Measurements from ENCODE around the gene SLC25A34. TPM values are rescaled to one million over a fixed set of nuclear protein-coding genes. Genes with fewer than 3 reads are reported as not detected.

Gene SLC25A34
- total and polyA plus RNA-seq, 2 of the 13 experiments (the other 11 are each of a cell fraction or from before 2014, with no cell fraction given): 0.13 to 0.18 TPM

DNA sequence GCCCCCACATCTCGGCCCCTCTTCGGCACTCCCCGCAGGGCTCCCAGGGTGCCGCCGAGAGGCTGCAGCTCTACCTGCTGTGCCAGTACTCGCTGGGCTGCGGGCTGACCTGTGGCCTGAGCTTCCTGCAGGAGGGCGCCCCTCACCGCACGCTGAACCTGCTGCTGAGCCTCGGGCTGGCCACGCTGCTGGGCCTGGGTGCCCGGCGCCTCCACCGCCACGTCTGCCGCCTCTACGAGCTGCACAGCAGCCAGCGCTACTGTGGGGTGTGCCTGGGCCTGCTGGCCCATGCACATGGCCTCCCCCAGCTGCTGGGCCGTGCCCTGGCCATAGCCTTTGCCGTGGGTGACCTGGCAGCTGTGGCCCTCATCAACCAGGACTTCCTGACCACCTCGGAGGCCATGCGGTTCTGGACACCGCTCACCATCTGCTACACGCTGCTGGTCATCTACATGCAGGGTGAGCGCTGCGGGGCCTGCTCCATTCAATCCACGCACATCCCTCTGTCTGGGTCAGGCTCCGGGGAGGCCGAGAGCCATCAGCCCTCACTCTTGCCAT, 8.1 kb downstream of the SLC25A34 start (continued):
- TF ChIP-seq ZBTB40 (IDR thresholded peaks at IDR 0.05): no peak
- TF ChIP-seq ZBTB40 (CRISPR knock-in tag; IDR thresholded peaks at IDR 0.05): 0 out of 2 replicates have a peak, but pooled peaks have one; percentile 20
- no peak for TF ChIP-seq ZSCAN30 (CRISPR knock-in tag; IDR thresholded peaks at IDR 0.05)
- peak; percentile 32; the same call in 1 of the 2 replicates for TF ChIP-seq MTA1 (CRISPR knock-in tag; IDR thresholded peaks at IDR 0.05; ENCODE audit: borderline replicate concordance)
- TF ChIP-seq SYNCRIP (IDR thresholded peaks at IDR 0.05; ENCODE audit: insufficient read depth, low read depth, low read length): no peak
- 0 out of 2 replicates have a peak, but pooled peaks have one; percentile 62 for TF ChIP-seq ZNF33B (CRISPR knock-in tag; IDR thresholded peaks at IDR 0.05)
- no peak for TF ChIP-seq ZNF235 (CRISPR knock-in tag; IDR thresholded peaks at IDR 0.05; ENCODE audit: borderline replicate concordance)
- TF ChIP-seq, protein P1, sequence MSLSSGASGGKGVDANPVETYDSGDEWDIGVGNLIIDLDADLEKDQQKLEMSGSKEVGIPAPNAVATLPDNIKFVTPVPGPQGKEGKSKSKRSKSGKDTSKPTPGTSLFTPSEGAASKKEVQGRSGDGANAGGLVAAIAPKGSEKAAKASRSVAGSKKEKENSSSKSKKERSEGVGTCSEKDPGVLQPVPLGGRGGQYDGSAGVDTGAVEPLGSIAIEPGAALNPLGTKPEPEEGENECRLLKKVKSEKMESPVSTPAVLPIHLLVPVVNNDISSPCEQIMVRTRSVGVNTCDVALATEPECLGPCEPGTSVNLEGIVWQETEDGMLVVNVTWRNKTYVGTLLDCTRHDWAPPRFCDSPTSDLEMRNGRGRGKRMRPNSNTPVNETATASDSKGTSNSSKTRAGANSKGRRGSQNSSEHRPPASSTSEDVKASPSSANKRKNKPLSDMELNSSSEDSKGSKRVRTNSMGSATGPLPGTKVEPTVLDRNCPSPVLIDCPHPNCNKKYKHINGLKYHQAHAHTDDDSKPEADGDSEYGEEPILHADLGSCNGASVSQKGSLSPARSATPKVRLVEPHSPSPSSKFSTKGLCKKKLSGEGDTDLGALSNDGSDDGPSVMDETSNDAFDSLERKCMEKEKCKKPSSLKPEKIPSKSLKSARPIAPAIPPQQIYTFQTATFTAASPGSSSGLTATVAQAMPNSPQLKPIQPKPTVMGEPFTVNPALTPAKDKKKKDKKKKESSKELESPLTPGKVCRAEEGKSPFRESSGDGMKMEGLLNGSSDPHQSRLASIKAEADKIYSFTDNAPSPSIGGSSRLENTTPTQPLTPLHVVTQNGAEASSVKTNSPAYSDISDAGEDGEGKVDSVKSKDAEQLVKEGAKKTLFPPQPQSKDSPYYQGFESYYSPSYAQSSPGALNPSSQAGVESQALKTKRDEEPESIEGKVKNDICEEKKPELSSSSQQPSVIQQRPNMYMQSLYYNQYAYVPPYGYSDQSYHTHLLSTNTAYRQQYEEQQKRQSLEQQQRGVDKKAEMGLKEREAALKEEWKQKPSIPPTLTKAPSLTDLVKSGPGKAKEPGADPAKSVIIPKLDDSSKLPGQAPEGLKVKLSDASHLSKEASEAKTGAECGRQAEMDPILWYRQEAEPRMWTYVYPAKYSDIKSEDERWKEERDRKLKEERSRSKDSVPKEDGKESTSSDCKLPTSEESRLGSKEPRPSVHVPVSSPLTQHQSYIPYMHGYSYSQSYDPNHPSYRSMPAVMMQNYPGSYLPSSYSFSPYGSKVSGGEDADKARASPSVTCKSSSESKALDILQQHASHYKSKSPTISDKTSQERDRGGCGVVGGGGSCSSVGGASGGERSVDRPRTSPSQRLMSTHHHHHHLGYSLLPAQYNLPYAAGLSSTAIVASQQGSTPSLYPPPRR (CRISPR knock-in tag; IDR thresholded peaks at IDR 0.05; ENCODE audit: borderline replicate concordance): 0 out of 2 replicates have a peak, but pooled peaks have one; percentile 22
- 0 out of 2 replicates have a peak, but pooled peaks have one; percentile 38 for TF ChIP-seq ERF (CRISPR knock-in tag; IDR thresholded peaks at IDR 0.05)
- TF ChIP-seq SAP130 (CRISPR knock-in tag; IDR thresholded peaks at IDR 0.05; ENCODE audit: low read depth): peak; percentile 16; the same call in 1 of the 2 replicates
- TF ChIP-seq ZBTB38 (CRISPR knock-in tag; IDR thresholded peaks at IDR 0.05): peak; percentile 92
- TF ChIP-seq NFKB2 (CRISPR knock-in tag; IDR thresholded peaks at IDR 0.05; ENCODE audit: borderline replicate concordance): 0 out of 2 replicates have a peak, but pooled peaks have one; percentile 35
- peak; percentile 58 for TF ChIP-seq HIC2 (CRISPR knock-in tag; IDR thresholded peaks at IDR 0.05; ENCODE audit: low read depth)
